A673 (cell line): ENCODE measurements around the gene LPP.

Source experiments
- CTCF ChIP-seq: fragments of 300-800, 200-600 bp; sonication (generic); conservative IDR thresholded peaks from 2 replicates; pipeline ENCODE4 v1.5.1; 2017; ENCODE audit warnings: low read depth, mild to moderate bottlenecking, antibody characterized with exemption, low read length, moderate library complexity, mixed read lengths
- EZH2 ChIP-seq: fragments of 200-600 bp; sonication (generic); IDR thresholded peaks from 2 replicates; pipeline ENCODE4 v1.6.1; 2017; ENCODE audit warnings: borderline replicate concordance, low read depth, mild to moderate bottlenecking, mixed read lengths, antibody characterized with exemption, low read length; ENCODE audit not compliant: poor library complexity, severe bottlenecking

GRCh38 chr3:188742755-188743550, 589.0 kb downstream of the LPP start:
- TF ChIP-seq CTCF (no peak), EZH2 (no peak)
